ENCODE data around the gene KRTAP6-1.

DNA sequence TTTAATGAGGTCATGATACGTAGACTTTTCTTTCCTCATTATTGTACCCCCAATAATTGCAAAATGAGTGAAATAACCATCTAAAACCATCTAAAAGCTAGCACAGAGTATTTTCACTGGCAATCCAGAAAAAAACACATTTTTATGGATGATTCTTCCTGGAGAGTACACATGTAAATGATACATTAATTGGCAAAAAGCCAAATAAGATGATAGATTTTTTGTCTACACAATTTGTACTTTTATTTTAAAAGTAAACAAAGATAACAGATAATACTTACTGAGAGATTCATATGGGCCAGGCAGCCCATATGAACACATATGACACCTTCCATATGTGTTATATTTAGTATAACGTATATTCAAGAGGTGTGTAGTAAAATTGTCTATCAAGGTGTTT is 50.1 kb downstream of the KRTAP6-1 start:
- TF ChIP-seq, protein P1, sequence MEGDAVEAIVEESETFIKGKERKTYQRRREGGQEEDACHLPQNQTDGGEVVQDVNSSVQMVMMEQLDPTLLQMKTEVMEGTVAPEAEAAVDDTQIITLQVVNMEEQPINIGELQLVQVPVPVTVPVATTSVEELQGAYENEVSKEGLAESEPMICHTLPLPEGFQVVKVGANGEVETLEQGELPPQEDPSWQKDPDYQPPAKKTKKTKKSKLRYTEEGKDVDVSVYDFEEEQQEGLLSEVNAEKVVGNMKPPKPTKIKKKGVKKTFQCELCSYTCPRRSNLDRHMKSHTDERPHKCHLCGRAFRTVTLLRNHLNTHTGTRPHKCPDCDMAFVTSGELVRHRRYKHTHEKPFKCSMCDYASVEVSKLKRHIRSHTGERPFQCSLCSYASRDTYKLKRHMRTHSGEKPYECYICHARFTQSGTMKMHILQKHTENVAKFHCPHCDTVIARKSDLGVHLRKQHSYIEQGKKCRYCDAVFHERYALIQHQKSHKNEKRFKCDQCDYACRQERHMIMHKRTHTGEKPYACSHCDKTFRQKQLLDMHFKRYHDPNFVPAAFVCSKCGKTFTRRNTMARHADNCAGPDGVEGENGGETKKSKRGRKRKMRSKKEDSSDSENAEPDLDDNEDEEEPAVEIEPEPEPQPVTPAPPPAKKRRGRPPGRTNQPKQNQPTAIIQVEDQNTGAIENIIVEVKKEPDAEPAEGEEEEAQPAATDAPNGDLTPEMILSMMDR (IDR thresholded peaks at IDR 0.05; ENCODE audit: poor library complexity): no peak
- no peak for TF ChIP-seq EZH2phosphoT487 (IDR thresholded peaks at IDR 0.05; ENCODE audit: low read depth, severe bottlenecking, unreplicated experiment)

Data from hepatocyte (in vitro differentiated cells).